HL-60 (cell line): ENCODE measurements around the gene MEIG1.
"Not testable (repeated sequence)": the region's sequence is repeated elsewhere in the genome, so short reads cannot be mapped to it uniquely, and the experiment has no call there.

Experiments used
- CTCF ChIP-seq: IDR thresholded peaks from one replicate; pipeline ENCODE4 v1.5.1; 2011; ENCODE audit warnings: low read length, control low read depth, inconsistent platforms; ENCODE audit not compliant: insufficient read depth
- POLR2AphosphoS5 ChIP-seq: IDR thresholded peaks from 2 replicates; pipeline ENCODE4 v1.6.1; 2012; ENCODE audit warnings: low read depth
- REST ChIP-seq: IDR thresholded peaks from 2 replicates; pipeline ENCODE4 v1.6.1; 2012; ENCODE audit warnings: low read depth; ENCODE audit not compliant: insufficient replicate concordance
- SPI1 ChIP-seq: IDR thresholded peaks from 2 replicates; pipeline ENCODE4 v1.6.1; 2012; ENCODE audit warnings: low read depth, mild to moderate bottlenecking, borderline replicate concordance

- TF ChIP-seq POLR2AphosphoS5, CTCF, SPI1, REST: not testable (repeated sequence)
Observed at GRCh38 chr10:14938971-14939370, 20.2 kb upstream of the MEIG1 start.
